ENCODE results near the gene STIMATE.
A peak's percentile ranks its signal among the peaks of the same experiment; 100 is the strongest.

STIMATE gene

DNA sequence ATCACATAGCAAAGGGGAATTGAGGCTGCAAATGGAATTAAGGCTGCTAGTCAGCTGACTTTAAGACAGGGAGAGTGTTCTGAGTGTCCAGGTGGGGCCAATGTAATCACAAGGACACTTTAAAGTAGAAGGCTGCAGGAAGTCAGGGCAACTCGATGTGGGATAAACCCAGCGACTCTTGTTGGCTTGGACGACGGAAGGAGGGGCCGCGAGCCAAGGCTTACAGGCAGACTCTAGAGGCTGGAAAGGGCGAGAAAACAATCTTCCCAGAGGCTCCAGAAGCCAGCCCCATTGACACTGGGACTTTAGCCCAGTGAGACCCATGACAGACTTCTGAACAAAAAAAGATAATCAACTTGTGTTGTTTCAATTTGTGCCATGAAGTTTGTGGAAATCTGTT, 49.6 kb downstream of the STIMATE start:
- in situ Hi-C loops (cut with HindIII; ENCODE audit: low sequenced_read_pairs) = no loop called here
- H3K4me3 ChIP-seq (ENCODE audit: low read depth, low read length) = no peak overlapping the region
- TF ChIP-seq CTCF (IDR thresholded peaks at IDR 0.05; ENCODE audit: low read depth, low read length) = no peak
- no peak for DNase-seq (ENCODE audit: low read depth, low spot score)

GRCh38 chr3:52847241-52847640, 50.1 kb downstream of the STIMATE start:
- H3K4me3 ChIP-seq (ENCODE audit: low read depth, low read length) = no peak overlapping the region
- in situ Hi-C loops (cut with HindIII; ENCODE audit: low sequenced_read_pairs) = no loop called here
- no peak for TF ChIP-seq CTCF (IDR thresholded peaks at IDR 0.05; ENCODE audit: low read depth, low read length)
- DNase-seq (ENCODE audit: low read depth, low spot score) = no peak

DNA sequence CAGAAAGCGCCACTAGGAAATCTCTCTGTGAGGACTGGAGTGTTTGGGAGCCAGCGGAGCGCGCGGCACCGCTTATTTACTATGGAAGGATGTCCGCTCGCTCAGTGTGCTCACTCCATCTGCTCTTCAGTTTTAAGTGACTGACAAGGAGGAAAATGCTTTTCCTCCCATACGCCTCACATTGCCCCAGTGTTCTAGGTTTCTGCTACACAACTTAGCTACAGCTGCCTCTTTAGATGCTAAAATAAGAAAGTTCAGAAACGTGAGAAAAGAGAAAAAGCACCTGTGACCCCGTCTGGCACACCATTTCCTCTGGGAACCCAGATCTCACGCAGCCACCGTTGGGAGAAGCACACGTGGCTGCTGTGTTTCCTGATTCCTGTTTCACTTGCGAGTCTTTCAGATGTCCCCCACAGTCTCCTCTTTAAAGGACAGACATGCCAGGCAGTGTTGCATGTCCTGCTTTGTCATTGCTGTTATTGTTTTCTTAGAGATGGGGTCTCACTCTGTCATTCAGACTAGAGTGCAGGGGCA, 50.8 kb downstream of the STIMATE start:
- H3K4me3 ChIP-seq (ENCODE audit: low read depth, low read length) = no peak overlapping the region
- no peak for DNase-seq (ENCODE audit: low read depth, low spot score)
- in situ Hi-C loops (cut with HindIII; ENCODE audit: low sequenced_read_pairs) = no loop called here
- no peak for TF ChIP-seq CTCF (IDR thresholded peaks at IDR 0.05; ENCODE audit: low read depth, low read length)

DNA sequence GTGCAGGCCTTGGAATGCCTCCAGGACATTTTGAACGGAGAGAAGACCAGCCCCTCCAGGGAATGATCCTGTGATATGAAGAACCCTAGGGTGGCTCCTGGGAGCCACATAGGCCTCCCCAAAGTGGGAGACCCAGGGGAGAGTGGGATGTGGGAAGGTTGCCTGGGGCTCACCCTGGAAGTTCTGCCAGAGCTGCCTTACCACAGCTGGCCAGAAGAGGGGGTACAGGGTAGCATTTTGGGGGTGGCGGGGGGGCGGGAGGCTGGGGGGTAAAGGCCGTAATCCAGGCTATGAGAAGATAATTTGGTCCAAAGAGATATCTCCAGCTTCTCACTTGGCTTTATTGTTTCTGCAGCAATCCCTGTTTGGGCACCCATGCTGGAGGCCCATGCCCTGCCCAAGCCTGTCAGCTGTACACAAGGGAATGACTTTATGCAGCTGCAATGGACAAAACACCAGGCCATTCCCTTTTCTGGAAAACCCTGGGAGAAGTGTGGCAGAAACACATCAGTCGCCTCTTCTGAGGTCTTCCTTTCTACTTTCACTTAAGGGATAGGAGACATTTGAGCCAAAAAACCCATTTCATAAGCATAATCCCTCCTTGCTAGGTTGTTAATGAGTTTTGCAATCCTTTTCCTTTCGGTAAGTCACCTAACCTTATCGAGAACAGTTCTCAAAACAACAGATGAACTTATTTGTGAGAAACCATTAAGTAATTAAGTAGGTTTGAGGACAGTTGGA, 51.5 kb downstream of the STIMATE start:
- TF ChIP-seq CTCF (IDR thresholded peaks at IDR 0.05; ENCODE audit: low read depth, low read length) = peak; percentile 38
- DNase-seq (ENCODE audit: low read depth, low spot score) = no peak
- H3K4me3 ChIP-seq (ENCODE audit: low read depth, low read length) = no peak overlapping the region
- in situ Hi-C loops (cut with HindIII; ENCODE audit: low sequenced_read_pairs) = no loop called here

- TF ChIP-seq CTCF (IDR thresholded peaks at IDR 0.05; ENCODE audit: low read depth, low read length) = no peak
- no peak for DNase-seq (ENCODE audit: low read depth, low spot score)
- in situ Hi-C loops (cut with HindIII; ENCODE audit: low sequenced_read_pairs) = no loop called here
- H3K4me3 ChIP-seq (ENCODE audit: low read depth, low read length) = no peak overlapping the region
Observed at GRCh38 chr3:52845157-52845556, 52.2 kb downstream of the STIMATE start.

DNA sequence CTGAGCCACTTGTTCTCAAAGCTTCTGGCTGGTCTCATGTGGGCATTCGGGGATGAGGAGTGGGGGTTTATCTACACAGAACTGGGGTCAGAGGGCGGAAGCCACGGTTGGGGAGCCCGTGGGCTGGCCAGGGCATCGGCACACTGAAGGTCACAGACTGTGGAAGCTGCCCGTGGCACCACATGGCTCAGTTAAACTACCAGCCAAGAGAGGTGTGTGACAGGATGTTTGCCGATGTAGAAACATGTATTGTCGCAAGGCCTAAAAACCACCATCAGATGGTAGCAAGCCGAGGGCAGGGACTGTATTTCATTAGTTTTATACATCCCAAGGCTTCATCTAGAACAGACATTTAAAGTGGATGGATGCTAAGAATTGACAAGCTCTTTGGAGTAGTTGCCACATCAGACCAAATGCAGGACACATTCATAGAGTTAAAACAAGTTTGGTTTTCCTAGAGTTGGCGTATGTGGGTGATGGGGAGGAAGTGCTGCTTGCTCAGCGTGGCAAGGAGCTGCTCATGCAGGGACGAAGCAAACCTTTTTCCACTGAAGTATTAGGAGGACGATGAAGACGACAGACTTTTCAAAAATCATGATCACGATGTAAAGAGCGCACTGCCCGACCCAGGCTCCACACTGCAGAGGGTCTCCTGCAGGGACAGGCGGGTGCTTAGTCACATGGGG, 52.9 kb downstream of the STIMATE start:
- in situ Hi-C loops (cut with HindIII; ENCODE audit: low sequenced_read_pairs) = no loop called here
- TF ChIP-seq CTCF (IDR thresholded peaks at IDR 0.05; ENCODE audit: low read depth, low read length) = no peak
- no peak for DNase-seq (ENCODE audit: low read depth, low spot score)

More for the DNA sequence above, 52.9 kb downstream of the STIMATE start:
- H3K4me3 ChIP-seq (ENCODE audit: low read depth, low read length) = no peak overlapping the region
